ENCODE measurements around the gene ZBTB20.

- no peak for TF ChIP-seq EZH2phosphoT487 (conservative IDR thresholded peaks at IDR 0.05; ENCODE audit: low read length)
- no peak for TF ChIP-seq CTCF (IDR thresholded peaks at IDR 0.05; ENCODE audit: insufficient read depth, low read length, poor library complexity, severe bottlenecking)
These were observed 638.1 kb downstream of the ZBTB20 start for GRCh38 chr3:114508976-114509375.

Measured in SU-DHL-6 (cell line).